Esophagus squamous epithelium (tissue), 4 donors: ENCODE data around the gene CPSF3.

Experiments used
- POLR2A ChIP-seq, 4 donors: fragments of 450-650 bp; IDR thresholded peaks; one replicate each; pipeline ENCODE4 v1.6.1; 2017; ENCODE audit warnings: antibody characterized with exemption in 4 of 4, mild to moderate bottlenecking in 4 of 4, moderate library complexity in 3 of 4
- TF ChIP-seq, protein P1 (sequence below), 6 experiments: fragments of 450-650 bp in 4 of 6; fragments of 200-600 bp in 2 of 6; sonication (generic) in 2 of 6; IDR thresholded peaks; one replicate each; pipeline ENCODE4 v1.5.1; 2016 to 2019; ENCODE audit warnings: antibody characterized with exemption in 6 of 6, mild to moderate bottlenecking in 4 of 6, moderate library complexity in 4 of 6

DNA sequence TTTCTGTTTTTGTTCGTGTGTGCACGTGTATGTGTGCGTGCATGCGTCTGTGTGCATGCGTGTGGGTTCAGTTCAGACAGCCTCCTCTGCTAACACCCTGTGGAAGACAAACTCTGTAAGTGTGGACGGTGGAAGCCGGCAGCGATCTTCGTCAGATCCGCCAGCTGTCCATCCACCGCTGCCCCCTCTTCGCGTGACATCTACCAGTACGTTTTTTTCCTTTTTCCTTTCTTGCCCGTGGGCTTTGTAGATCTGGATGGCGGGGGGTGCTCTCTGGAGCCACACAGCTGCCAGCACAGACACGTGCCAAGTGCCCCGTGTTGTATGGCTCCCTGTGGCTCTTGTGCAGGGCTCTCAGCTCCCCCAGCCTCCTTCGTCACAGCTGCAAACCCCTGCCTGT lies 32.5 kb upstream of the CPSF3 start:
- TF ChIP-seq, protein P1, sequence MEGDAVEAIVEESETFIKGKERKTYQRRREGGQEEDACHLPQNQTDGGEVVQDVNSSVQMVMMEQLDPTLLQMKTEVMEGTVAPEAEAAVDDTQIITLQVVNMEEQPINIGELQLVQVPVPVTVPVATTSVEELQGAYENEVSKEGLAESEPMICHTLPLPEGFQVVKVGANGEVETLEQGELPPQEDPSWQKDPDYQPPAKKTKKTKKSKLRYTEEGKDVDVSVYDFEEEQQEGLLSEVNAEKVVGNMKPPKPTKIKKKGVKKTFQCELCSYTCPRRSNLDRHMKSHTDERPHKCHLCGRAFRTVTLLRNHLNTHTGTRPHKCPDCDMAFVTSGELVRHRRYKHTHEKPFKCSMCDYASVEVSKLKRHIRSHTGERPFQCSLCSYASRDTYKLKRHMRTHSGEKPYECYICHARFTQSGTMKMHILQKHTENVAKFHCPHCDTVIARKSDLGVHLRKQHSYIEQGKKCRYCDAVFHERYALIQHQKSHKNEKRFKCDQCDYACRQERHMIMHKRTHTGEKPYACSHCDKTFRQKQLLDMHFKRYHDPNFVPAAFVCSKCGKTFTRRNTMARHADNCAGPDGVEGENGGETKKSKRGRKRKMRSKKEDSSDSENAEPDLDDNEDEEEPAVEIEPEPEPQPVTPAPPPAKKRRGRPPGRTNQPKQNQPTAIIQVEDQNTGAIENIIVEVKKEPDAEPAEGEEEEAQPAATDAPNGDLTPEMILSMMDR (IDR thresholded peaks at IDR 0.05): no peak
- no peak for TF ChIP-seq POLR2A (IDR thresholded peaks at IDR 0.05)
